H1 (cell line): ENCODE results near the gene SLITRK5. TPM values are rescaled to one million over a fixed set of nuclear protein-coding genes. Genes with fewer than 3 reads are reported as not detected.

Experiments used
- ATF3 ChIP-seq: IDR thresholded peaks from 2 replicates; pipeline ENCODE4 v1.6.1; 2011; ENCODE audit warnings: low read depth, mild to moderate bottlenecking, low read length; ENCODE audit not compliant: insufficient read depth
- CHD7 ChIP-seq: fragments of 300-600 bp; sonication (generic); IDR thresholded peaks from 2 replicates; pipeline ENCODE4 v1.7.1; 2012; ENCODE audit warnings: low read length, moderate library complexity, mild to moderate bottlenecking, inconsistent platforms; ENCODE audit not compliant: insufficient replicate concordance
- HDAC6 ChIP-seq: IDR thresholded peaks from one replicate; pipeline ENCODE4 v1.7.1; 2012; ENCODE audit warnings: low read depth, mild to moderate bottlenecking, inconsistent platforms, low read length, moderate library complexity
- MAX ChIP-seq: IDR thresholded peaks from 2 replicates; pipeline ENCODE4 v1.6.1; 2012; ENCODE audit warnings: inconsistent platforms
- RAD21 ChIP-seq, 2 experiments: IDR thresholded peaks in 1 of 2; conservative IDR thresholded peaks in 1 of 2; 2 replicates each; pipeline ENCODE4 v1.6.1; 2011; ENCODE audit warnings: low read depth in 2 of 2, low read length in 2 of 2, improper control_type of control experiment in 1 of 2, inconsistent platforms in 1 of 2, mild to moderate bottlenecking in 1 of 2, moderate library complexity in 1 of 2
- SIN3A ChIP-seq, 2 experiments: IDR thresholded peaks in 1 of 2; conservative IDR thresholded peaks in 1 of 2; 2 replicates each; pipeline ENCODE4 v1.6.1; 2011 to 2012; ENCODE audit warnings: low read length in 2 of 2, improper control_type of control experiment in 1 of 2, low read depth in 1 of 2, mild to moderate bottlenecking in 1 of 2
- polyA plus RNA-seq, 7 experiments: library from polyadenylated mRNA; depleted of rRNA in 3 of 7; stranded (reverse) in 5 of 7; unstranded in 2 of 7; fragments of >200 nt in 5 of 7; fragments of 200-250 nt in 2 of 7; gene quantifications; 1 replicate in 5 of 7; 2 replicates in 1 of 7; 4 replicates in 1 of 7; pipeline versions ENCODE4 v1.2.1 to v1.2.3, GENCODE V29; 2011 to 2013; ENCODE audit warnings: missing spikeins in 2 of 7, mixed read lengths in 2 of 7
- total RNA-seq: library from RNA; stranded (reverse); fragmentation: NEBNext Ultra II Directional; extraction: Animal tissue kit (Norgen Biotek cat#: 25700); gene quantifications from 2 replicates; pipeline ENCODE4 v1.2.1, GENCODE V29; 2021

SLITRK5 gene
- total and polyA plus RNA-seq, 2 of the 8 experiments (the other 6 are each of a cell fraction or from before 2014, with no cell fraction given), result 0.27 to 1.1 TPM

- no peak for TF ChIP-seq RAD21 (IDR thresholded peaks at IDR 0.05 in 1 of 2, conservative IDR thresholded peaks at IDR 0.05 in 1 of 2; ENCODE audit: low read depth in 2 of 2, low read length in 2 of 2)
- TF ChIP-seq ATF3, result no peak
- peak; percentile 49; the same call in 1 of the 2 replicates for TF ChIP-seq MAX
- TF ChIP-seq HDAC6, result no peak
- no peak for TF ChIP-seq SIN3A (conservative IDR thresholded peaks at IDR 0.05 in 1 of 2, IDR thresholded peaks at IDR 0.05 in 1 of 2; ENCODE audit: low read depth in 1 of 2, low read length in 2 of 2)
- TF ChIP-seq CHD7, result no peak
Measured at GRCh38 chr13:87676254-87677042, 5.3 kb downstream of the SLITRK5 start (continued).
